ENCODE measurements around the gene SETD1A. TPM values are rescaled to one million over a fixed set of nuclear protein-coding genes. Genes with fewer than 3 reads are reported as not detected.
A peak's percentile ranks its signal among the peaks of the same experiment; 100 is the strongest.

Gene SETD1A
- total RNA-seq, 2 donors from 2014 or later: 31.3 to 45.5 TPM

- ATAC-seq (no peak), DNase-seq (no peak)
- no peaks in the 10 kb centered on the region for H3K9me3 ChIP-seq (ENCODE audit: control insufficient read depth, low read length, poor library complexity, severe bottlenecking)
- H3K36me3 Mint-ChIP-seq (ENCODE audit: low read depth): no peaks in the 10 kb centered on the region
- no peaks in the 10 kb centered on the region for H3K4me1 Mint-ChIP-seq
- no peaks in the 10 kb centered on the region for H3K27me3 Mint-ChIP-seq
- no peak overlapping the region for H3K27ac Mint-ChIP-seq
- no peak overlapping the region for H3K4me3 Mint-ChIP-seq
Measured at GRCh38 chr16:31023252-31023602, 65.7 kb downstream of the SETD1A start.

- no peak overlapping the region for H3K4me3 Mint-ChIP-seq
- no peak overlapping the region for H3K27ac Mint-ChIP-seq
- H3K36me3 Mint-ChIP-seq (ENCODE audit: low read depth): no peaks in the 10 kb centered on the region
- DNase-seq (no peak), ATAC-seq (no peak)
- H3K27me3 Mint-ChIP-seq: no peaks in the 10 kb centered on the region
- H3K9me3 ChIP-seq (ENCODE audit: control insufficient read depth, low read length, poor library complexity, severe bottlenecking): no peaks in the 10 kb centered on the region
- no peaks in the 10 kb centered on the region for H3K4me1 Mint-ChIP-seq
Measured at GRCh38 chr16:31023627-31024226, 66.2 kb downstream of the SETD1A start.

GRCh38 chr16:31025339-31025738 lies 67.8 kb downstream of the SETD1A start:
- no peaks in the 10 kb centered on the region for H3K36me3 Mint-ChIP-seq (ENCODE audit: low read depth)

GRCh38 chr16:31029272-31029671 lies 71.7 kb downstream of the SETD1A start:
- no peak for DNase-seq
- no peaks in the 10 kb centered on the region for H3K9me3 ChIP-seq (ENCODE audit: control insufficient read depth, low read length, poor library complexity, severe bottlenecking)
- H3K4me3 Mint-ChIP-seq: no peak overlapping the region
- no peak overlapping the region for H3K27ac Mint-ChIP-seq
- no peak for ATAC-seq
- peaks cover 5% of the 10 kb centered on the region for H3K4me1 Mint-ChIP-seq
- H3K27me3 Mint-ChIP-seq: no peaks in the 10 kb centered on the region
- H3K36me3 Mint-ChIP-seq (ENCODE audit: low read depth): peaks cover 4% of the 10 kb centered on the region

More at GRCh38 chr16:31025339-31025738, 67.8 kb downstream of the SETD1A start:
- ATAC-seq: no peak
- Mint-ChIP-seq H3K27me3 (no peaks in the 10 kb centered on the region), H3K4me1 (no peaks in the 10 kb centered on the region), H3K4me3 (no peak overlapping the region), H3K27ac (no peak overlapping the region)
- no peaks in the 10 kb centered on the region for H3K9me3 ChIP-seq (ENCODE audit: control insufficient read depth, low read length, poor library complexity, severe bottlenecking)
- no peak for DNase-seq

GRCh38 chr16:31031276-31031675 lies 73.7 kb downstream of the SETD1A start:
- H3K4me1 Mint-ChIP-seq: peaks cover 10% of the 10 kb centered on the region

GRCh38 chr16:31032736-31033708 lies 75.5 kb downstream of the SETD1A start, which contains the start of gene STX4:
TSS of gene STX4 (plus strand) at chr16:31033558. CDS start at chr16:31033806, 248 bp downstream.
- H3K27me3 Mint-ChIP-seq: no peaks in the 10 kb centered on the region
- DNase-seq: peak; percentile 95 to 97 (median 97)
- H3K4me1 Mint-ChIP-seq: peaks cover 13% of the 10 kb centered on the region
- peak; percentile 85 for ATAC-seq
- H3K9me3 ChIP-seq (ENCODE audit: control insufficient read depth, low read length, poor library complexity, severe bottlenecking): no peaks in the 10 kb centered on the region
- peaks cover 4% of the 10 kb centered on the region for H3K36me3 Mint-ChIP-seq (ENCODE audit: low read depth)
- peak within 1 kb of the TSS; percentile 99 for H3K4me3 Mint-ChIP-seq
- peak within 1 kb of the TSS; percentile 89 for H3K27ac Mint-ChIP-seq

More at GRCh38 chr16:31031276-31031675, 73.7 kb downstream of the SETD1A start:
- Mint-ChIP-seq H3K27me3 (no peaks in the 10 kb centered on the region), H3K36me3 (ENCODE audit: low read depth) (peaks cover 4% of the 10 kb centered on the region), H3K27ac (no peak overlapping the region), H3K4me3 (no peak overlapping the region)
- no peaks in the 10 kb centered on the region for H3K9me3 ChIP-seq (ENCODE audit: control insufficient read depth, low read length, poor library complexity, severe bottlenecking)
- ATAC-seq (no peak), DNase-seq (no peak)

GRCh38 chr16:31033709-31034492 lies 76.3 kb downstream of the SETD1A start:
- Mint-ChIP-seq H3K4me1 (peaks cover 13% of the 10 kb centered on the region), H3K27me3 (no peaks in the 10 kb centered on the region), H3K4me3 (peak overlapping the region; percentile 99), H3K36me3 (ENCODE audit: low read depth) (peaks cover 4% of the 10 kb centered on the region), H3K27ac (peak overlapping the region; percentile 89)
- H3K9me3 ChIP-seq (ENCODE audit: control insufficient read depth, low read length, poor library complexity, severe bottlenecking): no peaks in the 10 kb centered on the region
- DNase-seq (peak; percentile 76 to 78 (median 77)), ATAC-seq (peak; percentile 47)

Other genes with a start within 250 kb of the SETD1A start
- 10 to 100 TPM; 31.6 to 38.1 TPM for gene PHKG2, start 209.3 kb upstream of the SETD1A start, total RNA-seq
- gene CFAP119, start 195.7 kb upstream of the SETD1A start, total RNA-seq: 1 to 10 TPM; 1.1 to 2.0 TPM
- gene RNF40, start 195.4 kb upstream of the SETD1A start, total RNA-seq: 10 to 100 TPM; 57.8 to 64.5 TPM
- 1 to 10 TPM; 1.4 to 1.5 TPM for gene ZNF629, start 170.5 kb upstream of the SETD1A start, total RNA-seq
- gene BCL7C, start 63.7 kb upstream of the SETD1A start, total RNA-seq: 10 to 100 TPM; 22.5 to 22.8 TPM
- gene CTF1, start 61.1 kb upstream of the SETD1A start, total RNA-seq: under 1 TPM in 1 of 2 donors, not detected in 1; 0.26 TPM
- 10 to 100 TPM; 12.6 to 13.2 TPM for gene FBXL19, start 34.2 kb upstream of the SETD1A start, total RNA-seq
- 1 to 10 TPM; 6.4 to 7.5 TPM for gene ORAI3, start 8.7 kb upstream of the SETD1A start, total RNA-seq
- under 1 TPM; 0.21 to 0.60 TPM for gene HSD3B7, start 27.5 kb downstream of the SETD1A start, total RNA-seq
- under 1 TPM; 0.27 to 0.47 TPM for gene STX1B, start 52.9 kb downstream of the SETD1A start, total RNA-seq
- 10 to 100 TPM; 72.0 to 72.1 TPM for gene STX4, start 75.8 kb downstream of the SETD1A start, total RNA-seq
- 10 to 100 TPM in 1 of 2 donors, 1 to 10 TPM in 1; 9.6 to 12.1 TPM for gene ZNF668, start 116.5 kb downstream of the SETD1A start, total RNA-seq
- 10 to 100 TPM; 17.0 to 21.7 TPM for gene ZNF646, start 116.7 kb downstream of the SETD1A start, total RNA-seq
- gene PRSS53, start 131.2 kb downstream of the SETD1A start, total RNA-seq: 1 to 10 TPM; 3.2 to 4.4 TPM
- 10 to 100 TPM; 30.6 to 31.7 TPM for gene VKORC1, start 137.0 kb downstream of the SETD1A start, total RNA-seq
- gene BCKDK, start 150.6 kb downstream of the SETD1A start, total RNA-seq: 1 to 10 TPM; 8.5 to 9.9 TPM
- 10 to 100 TPM; 86.7 to 97.6 TPM for gene KAT8, start 159.9 kb downstream of the SETD1A start, total RNA-seq
- not detected for gene PRSS8, start 178.0 kb downstream of the SETD1A start, total RNA-seq
- gene PRSS36, start 192.3 kb downstream of the SETD1A start, total RNA-seq: under 1 TPM; 0.10 to 0.47 TPM
- 100 to 1,000 TPM; 910 to 947 TPM for gene FUS, start 222.4 kb downstream of the SETD1A start, total RNA-seq
- gene PYCARD, start 245.0 kb downstream of the SETD1A start, total RNA-seq: 10 to 100 TPM; 17.9 to 22.1 TPM

All from T-helper 17 cell (primary cell).